Measurements from ENCODE around the gene PHACTR2.
"Not testable (repeated sequence)": the region's sequence is repeated elsewhere in the genome, so short reads cannot be mapped to it uniquely, and the experiment has no call there.

The PHACTR2 gene

DNA sequence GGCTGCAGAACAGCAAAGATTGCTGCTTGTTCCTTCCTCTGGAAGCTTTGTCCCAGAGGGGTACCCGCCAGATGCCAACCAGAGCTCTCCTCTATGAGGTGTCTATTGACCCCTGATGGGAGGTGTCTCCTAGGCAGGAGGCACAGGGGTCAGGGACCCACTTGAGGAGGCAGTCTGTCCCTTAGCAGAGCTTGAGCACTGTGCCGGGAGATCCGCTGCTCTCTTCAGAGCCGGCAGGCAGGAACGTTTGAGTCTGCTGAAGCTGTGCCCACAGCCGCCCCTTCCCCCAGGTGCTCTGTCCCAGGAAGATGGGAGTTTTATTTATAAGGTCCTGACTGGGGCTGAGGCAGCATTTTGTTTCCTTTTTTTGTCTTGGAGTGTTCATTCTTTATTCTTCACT is 179.0 kb downstream of the PHACTR2 start:
- peaks cover 18 to 83% of the 10 kb centered on the region in 2 donors for H3K36me3 ChIP-seq (replicated peaks in 1 of 2; ENCODE audit: control insufficient read depth in 2 of 2, insufficient read depth in 2 of 2, low read length in 2 of 2)
- not testable (repeated sequence) for H2BK5ac ChIP-seq (ENCODE audit: low read length); H3K27ac ChIP-seq (replicated peaks; ENCODE audit: low read length); H3K14ac ChIP-seq (ENCODE audit: low read length); H3K4me2 ChIP-seq (ENCODE audit: insufficient read depth, low read length, poor library complexity, severe bottlenecking); H4K8ac ChIP-seq (ENCODE audit: low read depth, low read length); H3K9ac ChIP-seq (ENCODE audit: low read depth, low read length, poor library complexity); H2BK120ac ChIP-seq (ENCODE audit: low read depth, low read length); H3K18ac ChIP-seq (ENCODE audit: low read length); H2AK5ac ChIP-seq (ENCODE audit: low read depth, low read length); H4K91ac ChIP-seq (ENCODE audit: low read depth, low read length, poor library complexity); H2BK12ac ChIP-seq (ENCODE audit: low read length); DNase-seq (ENCODE audit: low spot score); H2AFZ ChIP-seq (ENCODE audit: low read length); H3K23ac ChIP-seq (ENCODE audit: low read depth, low read length, poor library complexity); H3K4me3 ChIP-seq (ENCODE audit: low read length in 2 of 2); H3K4me1 ChIP-seq (ENCODE audit: control insufficient read depth in 2 of 2, insufficient read depth in 1 of 2, low read depth in 1 of 2, low read length in 2 of 2); H3K4ac ChIP-seq (ENCODE audit: low read length); H2BK15ac ChIP-seq (ENCODE audit: low read length); H3K27me3 ChIP-seq (ENCODE audit: control insufficient read depth in 3 of 3, insufficient read depth in 3 of 3, low read depth in 1 of 3, low read length in 3 of 3); H3K79me1 ChIP-seq (ENCODE audit: low read depth, low read length)
- no CpG with 5 or more reads among the region's 6 CpGs for WGBS, 2 donors (ENCODE audit: extremely low coverage in 2 of 2, insufficient read length in 2 of 2, insufficient replicate concordance in 1 of 2)
- H3K9me3 ChIP-seq (replicated peaks in 1 of 2; ENCODE audit: control insufficient read depth in 2 of 2, insufficient read depth in 1 of 2, low read depth in 1 of 2, low read length in 2 of 2): peaks cover 0 to 19% of the 10 kb centered on the region in 2 donors

DNA sequence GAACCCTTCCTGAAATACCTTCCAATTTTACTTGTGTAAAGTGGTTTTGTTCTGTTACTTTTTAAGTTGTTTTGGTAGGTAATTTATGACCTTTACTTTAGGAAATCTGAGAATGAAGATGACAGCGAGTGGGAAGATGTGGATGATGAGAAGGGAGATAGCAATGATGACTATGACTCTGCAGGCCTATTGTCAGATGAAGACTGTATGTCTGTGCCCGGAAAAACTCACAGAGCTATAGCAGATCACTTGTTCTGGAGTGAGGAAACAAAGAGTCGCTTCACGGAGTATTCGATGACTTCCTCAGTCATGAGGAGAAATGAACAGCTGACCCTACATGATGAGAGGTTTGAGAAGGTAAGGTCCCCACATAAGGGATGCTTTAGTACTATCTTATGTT is 179.9 kb downstream of the PHACTR2 start:
- H2BK12ac ChIP-seq (ENCODE audit: low read length): no peak overlapping the region

DNA sequence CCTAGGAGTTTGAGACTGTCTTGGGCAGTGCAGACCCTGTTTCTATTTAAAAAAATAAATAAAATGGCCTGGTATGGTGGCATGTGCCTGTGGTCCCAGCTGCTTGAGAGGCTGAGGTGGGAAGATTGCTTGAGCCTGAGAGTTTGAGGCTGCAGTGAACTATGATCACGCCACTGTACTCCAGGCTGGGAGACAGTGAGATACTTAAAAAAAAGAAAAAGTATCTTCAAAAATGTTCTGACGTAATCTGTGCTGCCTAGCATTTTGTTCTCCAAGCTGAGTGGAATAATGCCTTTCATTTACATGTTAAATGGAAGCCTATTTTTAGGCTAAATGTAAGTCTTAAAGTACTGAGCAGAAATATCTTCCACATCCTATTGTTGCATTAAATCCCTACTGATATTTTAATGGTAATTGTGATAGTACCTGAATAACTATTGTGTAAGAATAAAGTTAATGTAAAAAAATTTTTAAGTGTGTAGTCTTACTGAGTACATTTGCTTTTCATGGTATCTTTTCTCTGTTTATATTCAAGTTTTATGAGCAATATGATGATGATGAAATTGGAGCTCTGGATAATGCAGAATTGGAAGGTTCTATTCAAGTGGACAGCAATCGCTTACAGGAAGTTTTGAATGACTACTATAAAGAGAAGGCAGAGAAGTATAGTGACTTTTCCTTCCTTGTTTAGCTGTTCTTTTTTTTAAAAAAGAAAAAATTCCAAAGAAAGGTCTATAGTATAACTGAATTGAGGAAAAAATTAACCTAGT is 182.3 kb downstream of the PHACTR2 start:
- H3K27me3 ChIP-seq (ENCODE audit: control insufficient read depth in 3 of 3, insufficient read depth in 3 of 3, low read depth in 1 of 3, low read length in 3 of 3): no peaks in the 10 kb centered on the region
- no peak overlapping the region for H3K4ac ChIP-seq (ENCODE audit: low read length)
- H3K4me2 ChIP-seq (ENCODE audit: insufficient read depth, low read length, poor library complexity, severe bottlenecking): no peak overlapping the region
- no peak overlapping the region for H4K91ac ChIP-seq (ENCODE audit: low read depth, low read length, poor library complexity)
- no CpG with 5 or more reads among the region's 3 CpGs for WGBS, 2 donors (ENCODE audit: extremely low coverage in 2 of 2, insufficient read length in 2 of 2, insufficient replicate concordance in 1 of 2)
- H2BK15ac ChIP-seq (ENCODE audit: low read length): no peak overlapping the region
- H2AFZ ChIP-seq (ENCODE audit: low read length): no peak overlapping the region
- peaks cover 0 to 13% of the 10 kb centered on the region in 2 donors for H3K9me3 ChIP-seq (replicated peaks in 1 of 2; ENCODE audit: control insufficient read depth in 2 of 2, insufficient read depth in 1 of 2, low read depth in 1 of 2, low read length in 2 of 2)
- H3K14ac ChIP-seq (ENCODE audit: low read length): no peak overlapping the region
- no peaks in the 10 kb centered on the region for H3K79me1 ChIP-seq (ENCODE audit: low read depth, low read length)
- H3K9ac ChIP-seq (ENCODE audit: low read depth, low read length, poor library complexity): no peak overlapping the region
- H3K4me3 ChIP-seq (ENCODE audit: low read length in 2 of 2): no peak overlapping the region
- no peak overlapping the region for H2AK5ac ChIP-seq (ENCODE audit: low read depth, low read length)
- H3K36me3 ChIP-seq (replicated peaks in 1 of 2; ENCODE audit: control insufficient read depth in 2 of 2, insufficient read depth in 2 of 2, low read length in 2 of 2): peaks cover 18 to 100% of the 10 kb centered on the region in 2 donors
- no peak overlapping the region for H4K8ac ChIP-seq (ENCODE audit: low read depth, low read length)
- no peak overlapping the region for H3K23ac ChIP-seq (ENCODE audit: low read depth, low read length, poor library complexity)
- H3K18ac ChIP-seq (ENCODE audit: low read length): no peak overlapping the region
- no peaks in the 10 kb centered on the region for H3K4me1 ChIP-seq (ENCODE audit: control insufficient read depth in 2 of 2, insufficient read depth in 1 of 2, low read depth in 1 of 2, low read length in 2 of 2)
- no peak overlapping the region for H3K27ac ChIP-seq (replicated peaks; ENCODE audit: low read length)
- no peak overlapping the region for H2BK12ac ChIP-seq (ENCODE audit: low read length)
- H2BK120ac ChIP-seq (ENCODE audit: low read depth, low read length): no peak overlapping the region
- no peak for DNase-seq (ENCODE audit: low spot score)
- no peak overlapping the region for H2BK5ac ChIP-seq (ENCODE audit: low read length)

More for the DNA sequence above, 179.9 kb downstream of the PHACTR2 start:
- H2AK5ac ChIP-seq (ENCODE audit: low read depth, low read length): no peak overlapping the region
- no peak overlapping the region for H3K27ac ChIP-seq (replicated peaks; ENCODE audit: low read length)
- H3K4me1 ChIP-seq (ENCODE audit: control insufficient read depth in 2 of 2, insufficient read depth in 1 of 2, low read depth in 1 of 2, low read length in 2 of 2): no peaks in the 10 kb centered on the region
- no peak overlapping the region for H3K4me3 ChIP-seq (ENCODE audit: low read length in 2 of 2)
- H3K23ac ChIP-seq (ENCODE audit: low read depth, low read length, poor library complexity): no peak overlapping the region
- no peak overlapping the region for H2AFZ ChIP-seq (ENCODE audit: low read length)
- no peak overlapping the region for H2BK120ac ChIP-seq (ENCODE audit: low read depth, low read length)
- no peaks in the 10 kb centered on the region for H3K27me3 ChIP-seq (ENCODE audit: control insufficient read depth in 3 of 3, insufficient read depth in 3 of 3, low read depth in 1 of 3, low read length in 3 of 3)
- H2BK5ac ChIP-seq (ENCODE audit: low read length): no peak overlapping the region
- H3K18ac ChIP-seq (ENCODE audit: low read length): no peak overlapping the region
- no peak overlapping the region for H3K4me2 ChIP-seq (ENCODE audit: insufficient read depth, low read length, poor library complexity, severe bottlenecking)
- H3K9me3 ChIP-seq (replicated peaks in 1 of 2; ENCODE audit: control insufficient read depth in 2 of 2, insufficient read depth in 1 of 2, low read depth in 1 of 2, low read length in 2 of 2): peaks cover 0 to 15% of the 10 kb centered on the region in 2 donors
- H3K14ac ChIP-seq (ENCODE audit: low read length): no peak overlapping the region
- DNase-seq (ENCODE audit: low spot score): no peak
- no CpG with 5 or more reads among the region's 5 CpGs for WGBS, 2 donors (ENCODE audit: extremely low coverage in 2 of 2, insufficient read length in 2 of 2, insufficient replicate concordance in 1 of 2)
- H2BK15ac ChIP-seq (ENCODE audit: low read length): no peak overlapping the region
- no peaks in the 10 kb centered on the region for H3K79me1 ChIP-seq (ENCODE audit: low read depth, low read length)
- no peak overlapping the region for H3K4ac ChIP-seq (ENCODE audit: low read length)
- peaks cover 18 to 86% of the 10 kb centered on the region in 2 donors for H3K36me3 ChIP-seq (replicated peaks in 1 of 2; ENCODE audit: control insufficient read depth in 2 of 2, insufficient read depth in 2 of 2, low read length in 2 of 2)
- no peak overlapping the region for H4K91ac ChIP-seq (ENCODE audit: low read depth, low read length, poor library complexity)
- no peak overlapping the region for H4K8ac ChIP-seq (ENCODE audit: low read depth, low read length)
- no peak overlapping the region for H3K9ac ChIP-seq (ENCODE audit: low read depth, low read length, poor library complexity)

DNA sequence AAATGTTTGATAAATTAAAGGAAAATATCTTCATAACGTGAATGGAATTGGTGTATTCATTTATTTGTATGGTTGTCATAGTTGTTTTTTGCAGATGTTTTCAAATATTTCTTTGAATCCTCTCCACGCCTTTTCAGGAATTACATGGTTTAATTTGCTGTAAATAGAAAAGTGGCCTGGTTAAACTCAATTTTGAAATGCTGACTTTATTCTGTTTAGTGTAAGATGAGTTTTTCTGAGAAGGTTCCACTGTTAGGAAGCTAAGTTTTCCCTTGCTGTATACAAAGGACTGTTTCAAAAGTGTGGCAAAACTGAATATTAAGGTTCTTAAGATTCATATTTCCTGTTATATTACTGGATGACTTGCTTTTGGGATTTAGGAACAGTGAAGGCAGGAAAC is 186.0 kb downstream of the PHACTR2 start:
- Histone ChIP-seq H3K79me1 (ENCODE audit: low read depth, low read length) (no peaks in the 10 kb centered on the region), H3K23ac (ENCODE audit: low read depth, low read length, poor library complexity) (no peak overlapping the region), H3K9ac (ENCODE audit: low read depth, low read length, poor library complexity) (no peak overlapping the region), H3K4me2 (ENCODE audit: insufficient read depth, low read length, poor library complexity, severe bottlenecking) (no peak overlapping the region), H2AK5ac (ENCODE audit: low read depth, low read length) (no peak overlapping the region), H4K8ac (ENCODE audit: low read depth, low read length) (no peak overlapping the region), H3K27ac (replicated peaks; ENCODE audit: low read length) (no peak overlapping the region), H2BK120ac (ENCODE audit: low read depth, low read length) (no peak overlapping the region), H3K4me1 (ENCODE audit: control insufficient read depth in 2 of 2, insufficient read depth in 1 of 2, low read depth in 1 of 2, low read length in 2 of 2) (no peaks in the 10 kb centered on the region), H2BK12ac (ENCODE audit: low read length) (no peak overlapping the region), H3K36me3 (replicated peaks in 1 of 2; ENCODE audit: control insufficient read depth in 2 of 2, insufficient read depth in 2 of 2, low read length in 2 of 2) (peaks cover 7 to 75% of the 10 kb centered on the region in 2 donors), H3K9me3 (replicated peaks in 1 of 2; ENCODE audit: control insufficient read depth in 2 of 2, insufficient read depth in 1 of 2, low read depth in 1 of 2, low read length in 2 of 2) (no peaks in the 10 kb centered on the region), H4K91ac (ENCODE audit: low read depth, low read length, poor library complexity) (no peak overlapping the region), H3K18ac (ENCODE audit: low read length) (no peak overlapping the region), H3K27me3 (ENCODE audit: control insufficient read depth in 3 of 3, insufficient read depth in 3 of 3, low read depth in 1 of 3, low read length in 3 of 3) (no peaks in the 10 kb centered on the region), H3K4me3 (ENCODE audit: low read length in 2 of 2) (no peak overlapping the region), H2BK15ac (ENCODE audit: low read length) (no peak overlapping the region), H2BK5ac (ENCODE audit: low read length) (no peak overlapping the region), H2AFZ (ENCODE audit: low read length) (no peak overlapping the region), H3K4ac (ENCODE audit: low read length) (no peak overlapping the region), H3K14ac (ENCODE audit: low read length) (no peak overlapping the region)
- DNase-seq (ENCODE audit: low spot score): no peak
- no CpG with 5 or more reads among the region's 2 CpGs for WGBS, 2 donors (ENCODE audit: extremely low coverage in 2 of 2, insufficient read length in 2 of 2, insufficient replicate concordance in 1 of 2)
